ENCODE data around the gene PCDH17.

GRCh38 chr13:57739543-57740190 lies 108.1 kb downstream of the PCDH17 start:
- TF ChIP-seq CTCF (IDR thresholded peaks at IDR 0.05) (no peak), POLR2A (IDR thresholded peaks at IDR 0.05) (no peak), POLR2AphosphoS5 (IDR thresholded peaks at IDR 0.05) (no peak), EP300 (IDR thresholded peaks at IDR 0.05) (no peak)
